NCI-H1048 (cell line): ENCODE results near the gene PKDCC.
"Not testable (repeated sequence)": the region's sequence is repeated elsewhere in the genome, so short reads cannot be mapped to it uniquely, and the experiment has no call there.

Experiments used
- DNase-seq: peaks from one replicate; lab custom pipeline; 2025; lab: John Stamatoyannopoulos, UW

PKDCC gene

DNA sequence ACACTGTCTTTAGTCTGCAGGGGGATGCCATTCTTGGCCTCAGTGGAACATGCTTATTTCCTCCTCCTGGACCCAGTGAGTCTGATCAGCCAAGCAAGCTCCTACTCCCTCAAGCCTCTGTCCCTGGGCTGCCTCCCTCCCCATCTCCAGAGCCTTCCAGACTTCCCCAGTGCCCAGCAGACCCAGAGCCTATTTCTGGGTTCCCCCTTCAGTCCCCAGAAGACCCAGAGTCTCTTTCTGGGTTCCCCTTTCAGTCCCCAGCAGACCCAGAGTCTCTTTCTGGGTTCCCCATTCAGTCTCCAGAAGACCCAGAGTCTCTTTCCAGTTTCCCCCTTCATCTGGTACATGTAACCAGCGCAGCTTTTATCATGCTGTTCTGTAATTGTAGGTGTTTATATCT lies 17.0 kb upstream of the PKDCC start:
- DNase-seq: no peak

GRCh38 chr2:42031281-42032223 lies 16.3 kb upstream of the PKDCC start:
- no peak for DNase-seq

GRCh38 chr2:42032224-42032620 lies 15.6 kb upstream of the PKDCC start:
- DNase-seq: no peak

GRCh38 chr2:42032745-42033144 lies 15.1 kb upstream of the PKDCC start:
- DNase-seq: no peak

DNA sequence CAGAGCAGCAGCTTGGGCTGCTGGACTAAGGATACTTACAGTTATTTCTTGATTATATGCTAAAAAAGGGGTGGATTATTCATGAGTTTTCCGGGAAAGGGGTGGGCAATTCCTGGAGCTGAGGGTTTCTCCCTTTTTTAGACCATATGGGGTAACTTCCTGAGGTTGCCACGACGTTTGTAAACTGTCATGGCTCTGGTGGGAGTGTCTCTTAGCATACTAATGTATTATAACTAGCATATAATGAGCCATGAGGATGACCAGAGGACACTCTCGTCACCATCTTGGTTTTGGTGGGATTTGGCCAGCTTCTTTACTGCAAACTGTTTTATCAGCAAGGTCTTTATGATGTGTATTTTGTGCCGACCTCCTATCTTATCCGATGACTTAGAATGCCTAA lies 13.7 kb upstream of the PKDCC start:
- not testable (repeated sequence) for DNase-seq

DNA sequence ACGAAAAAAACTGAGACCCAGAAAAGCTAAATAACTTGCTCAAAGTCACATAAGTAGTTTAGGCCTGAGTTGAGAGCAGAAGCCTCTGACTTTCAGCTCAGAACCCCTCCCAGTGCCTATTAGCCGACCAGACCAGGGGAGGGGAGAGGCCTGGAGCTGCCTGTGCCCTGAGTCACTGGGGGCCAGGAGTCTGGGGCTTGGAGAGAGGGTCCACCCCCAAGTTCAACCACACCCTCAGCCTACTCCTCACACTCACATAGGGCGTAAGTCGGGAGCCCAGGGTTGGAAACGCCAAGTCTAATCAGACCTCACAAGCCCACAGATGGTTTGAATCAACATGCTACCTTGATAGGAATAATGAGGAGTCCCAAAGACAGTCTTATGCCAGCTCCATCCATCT lies 12.6 kb upstream of the PKDCC start:
- DNase-seq: no peak

DNA sequence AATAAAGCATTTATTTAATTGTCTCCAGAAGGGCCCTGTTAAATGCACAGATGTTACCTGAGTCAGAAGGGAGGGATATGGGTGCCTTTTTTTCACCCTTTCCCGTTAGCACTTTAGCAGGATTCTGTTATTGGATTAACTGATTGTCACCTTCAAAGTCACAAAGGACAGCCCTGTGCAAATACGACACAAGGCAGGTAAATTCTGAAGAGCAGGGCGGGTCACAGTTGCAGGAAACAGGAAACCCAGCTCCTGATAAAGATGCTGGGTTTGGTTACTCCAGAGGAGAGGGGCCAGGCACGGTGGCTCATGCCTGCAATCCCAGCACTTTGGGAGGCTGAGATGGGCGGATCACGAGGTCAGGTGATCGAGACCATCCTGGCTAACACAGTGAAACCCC lies 11.4 kb upstream of the PKDCC start:
- no peak for DNase-seq

DNA sequence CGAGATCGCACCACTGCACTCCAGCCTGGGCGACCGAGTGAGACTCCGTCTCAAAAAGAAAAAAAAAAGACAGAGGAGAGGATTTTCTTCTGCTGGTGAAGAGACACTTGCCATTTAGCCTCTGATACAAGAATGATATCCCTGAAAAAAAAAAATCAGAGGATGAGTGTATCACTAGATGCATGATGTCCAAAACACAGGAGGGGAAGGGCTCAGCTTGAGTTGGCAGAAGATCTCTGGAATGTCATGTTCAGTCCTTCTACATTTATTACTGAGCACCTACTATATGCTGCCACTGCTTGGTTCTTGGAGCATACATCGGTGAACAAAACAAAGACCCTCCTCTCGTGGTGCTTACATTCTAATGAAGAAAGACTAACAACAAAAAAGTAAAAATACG lies 10.9 kb upstream of the PKDCC start:
- DNase-seq: no peak

DNA sequence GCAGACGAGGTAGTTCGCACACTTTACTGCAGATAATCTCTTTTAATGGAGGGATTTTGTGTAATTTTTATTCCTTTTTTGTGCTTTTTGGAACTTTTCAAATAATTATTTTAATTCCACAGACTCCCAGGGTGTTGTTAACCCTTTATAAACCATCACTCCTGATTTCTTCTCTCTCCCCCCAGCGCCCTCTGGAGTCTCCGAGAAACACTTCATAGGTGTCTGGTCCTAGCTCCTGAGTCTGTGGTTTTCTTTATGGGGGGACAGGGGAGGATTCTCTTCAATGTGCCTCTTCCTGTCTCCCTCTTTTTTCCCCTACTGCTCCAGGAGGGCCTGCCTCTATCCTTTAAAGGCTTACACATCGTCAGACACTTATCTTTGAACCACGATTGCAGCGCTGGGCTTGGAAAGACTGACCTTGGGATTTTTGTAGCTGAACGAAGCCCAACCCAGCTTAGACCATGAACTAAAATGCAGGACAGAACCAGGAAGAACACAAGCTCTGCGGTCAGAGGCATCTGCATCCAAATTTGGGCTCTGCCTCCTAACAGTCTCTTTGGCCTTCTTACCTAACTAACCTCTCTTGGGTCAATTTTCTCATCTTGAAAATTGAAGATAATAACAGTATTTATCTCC lies 7.1 kb upstream of the PKDCC start:
- no peak for DNase-seq

DNA sequence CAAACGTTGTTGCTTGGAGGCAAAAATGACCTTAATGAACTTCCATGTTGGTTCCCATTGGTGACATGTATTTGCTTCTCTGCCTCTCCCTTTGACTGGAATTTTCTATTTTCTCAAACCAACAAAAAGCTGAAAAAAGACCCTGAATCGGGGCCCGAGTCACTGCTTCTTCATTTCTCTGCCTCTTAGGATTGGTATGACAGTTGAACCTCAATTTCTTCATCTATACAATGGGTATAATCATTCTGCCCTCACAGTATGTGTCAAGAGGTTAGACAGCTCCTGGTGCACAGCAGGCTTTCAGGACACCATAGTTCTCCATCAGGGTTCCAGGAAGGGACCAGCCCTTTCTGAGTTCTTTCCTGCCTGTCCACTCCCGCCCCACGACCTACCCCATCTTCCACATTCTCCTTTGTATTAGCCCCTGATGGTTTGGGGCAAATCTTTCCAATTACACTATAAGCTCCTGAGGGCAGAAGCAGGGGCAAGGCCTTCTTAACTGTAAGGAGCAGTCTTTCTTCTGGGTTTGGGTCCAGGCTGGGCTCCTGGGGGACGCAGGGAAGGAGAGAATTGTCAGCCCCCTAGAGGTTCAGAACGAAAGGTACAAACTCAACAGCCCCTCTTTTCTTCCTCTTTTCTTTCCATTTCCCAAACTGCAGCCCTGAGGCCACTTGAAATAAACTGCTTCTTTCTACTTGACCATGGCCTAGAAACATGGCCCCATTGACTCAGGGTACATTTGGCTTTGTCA lies 6.3 kb upstream of the PKDCC start:
- no peak for DNase-seq

GRCh38 chr2:42042631-42043355 lies 5.0 kb upstream of the PKDCC start:
- no peak for DNase-seq

- no peak for DNase-seq
Observed at GRCh38 chr2:42043789-42044394, 3.9 kb upstream of the PKDCC start.

DNA sequence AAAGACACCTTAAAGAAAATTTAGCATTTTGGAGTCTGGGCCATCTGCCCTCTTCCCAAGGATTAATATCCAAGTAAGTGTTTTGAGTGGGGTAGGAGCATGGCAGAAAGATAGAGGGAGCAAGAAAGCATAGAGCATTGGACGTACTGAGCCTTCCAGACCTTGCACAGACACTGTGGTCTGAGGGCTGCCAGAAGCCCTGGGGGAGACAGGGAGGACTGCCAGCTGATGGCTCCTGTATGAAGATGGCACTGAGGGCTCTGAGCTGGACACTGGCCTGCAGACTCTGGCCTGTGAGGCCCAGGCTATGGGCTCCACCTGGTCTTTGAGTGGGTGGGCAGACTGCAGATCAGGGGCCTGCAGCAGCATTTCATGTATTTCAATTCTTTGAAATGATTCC lies 2.9 kb upstream of the PKDCC start:
- DNase-seq: no peak

- DNase-seq: no peak
Observed at GRCh38 chr2:42045352-42045751, 2.5 kb upstream of the PKDCC start.

DNA sequence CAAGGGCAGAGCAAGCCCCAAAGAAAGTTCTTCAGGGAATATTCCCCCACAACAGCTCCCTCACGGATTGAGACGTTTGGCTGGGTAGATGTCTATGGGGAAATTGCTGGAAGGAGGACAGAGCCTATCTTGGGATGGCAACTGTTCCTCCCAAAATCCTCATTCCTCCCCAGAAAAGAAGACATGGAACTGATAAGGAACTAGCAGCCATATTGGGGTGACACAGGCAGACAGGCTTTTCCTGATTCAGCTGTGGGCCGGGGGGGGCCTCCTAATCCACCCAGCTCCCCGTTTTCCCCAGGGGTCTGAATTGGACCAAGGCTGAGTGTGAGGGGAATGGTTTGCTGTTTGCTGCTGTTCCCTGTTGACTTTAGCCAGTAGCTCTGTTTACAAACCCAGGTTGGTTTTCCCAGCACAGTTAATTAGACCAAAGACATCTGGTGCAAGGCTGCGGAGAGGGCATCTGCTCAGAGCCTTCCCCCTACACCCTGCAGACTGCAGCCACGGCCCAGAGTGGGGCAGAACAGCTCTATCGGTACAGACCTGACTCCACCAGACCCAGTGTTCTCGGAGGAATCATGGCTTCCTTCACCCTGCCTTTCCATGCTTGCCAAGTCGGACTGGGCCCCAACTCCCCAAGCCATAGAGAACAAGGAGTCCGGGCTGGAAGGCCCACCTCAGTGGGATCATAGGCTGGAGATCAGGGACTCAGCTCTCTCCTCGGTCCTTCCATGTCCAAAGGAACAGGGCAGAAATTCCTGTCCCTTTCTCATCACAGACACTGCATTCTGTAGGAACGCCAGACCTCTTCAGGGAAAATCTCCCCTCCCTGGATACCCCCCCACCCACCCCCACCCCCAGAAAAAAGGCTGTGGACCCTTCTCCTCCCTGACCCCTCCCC lies 1.7 kb upstream of the PKDCC start:
- DNase-seq: no peak

- no peak for DNase-seq
Observed at GRCh38 chr2:42046819-42047487, 868 bp upstream of the PKDCC start.

DNA sequence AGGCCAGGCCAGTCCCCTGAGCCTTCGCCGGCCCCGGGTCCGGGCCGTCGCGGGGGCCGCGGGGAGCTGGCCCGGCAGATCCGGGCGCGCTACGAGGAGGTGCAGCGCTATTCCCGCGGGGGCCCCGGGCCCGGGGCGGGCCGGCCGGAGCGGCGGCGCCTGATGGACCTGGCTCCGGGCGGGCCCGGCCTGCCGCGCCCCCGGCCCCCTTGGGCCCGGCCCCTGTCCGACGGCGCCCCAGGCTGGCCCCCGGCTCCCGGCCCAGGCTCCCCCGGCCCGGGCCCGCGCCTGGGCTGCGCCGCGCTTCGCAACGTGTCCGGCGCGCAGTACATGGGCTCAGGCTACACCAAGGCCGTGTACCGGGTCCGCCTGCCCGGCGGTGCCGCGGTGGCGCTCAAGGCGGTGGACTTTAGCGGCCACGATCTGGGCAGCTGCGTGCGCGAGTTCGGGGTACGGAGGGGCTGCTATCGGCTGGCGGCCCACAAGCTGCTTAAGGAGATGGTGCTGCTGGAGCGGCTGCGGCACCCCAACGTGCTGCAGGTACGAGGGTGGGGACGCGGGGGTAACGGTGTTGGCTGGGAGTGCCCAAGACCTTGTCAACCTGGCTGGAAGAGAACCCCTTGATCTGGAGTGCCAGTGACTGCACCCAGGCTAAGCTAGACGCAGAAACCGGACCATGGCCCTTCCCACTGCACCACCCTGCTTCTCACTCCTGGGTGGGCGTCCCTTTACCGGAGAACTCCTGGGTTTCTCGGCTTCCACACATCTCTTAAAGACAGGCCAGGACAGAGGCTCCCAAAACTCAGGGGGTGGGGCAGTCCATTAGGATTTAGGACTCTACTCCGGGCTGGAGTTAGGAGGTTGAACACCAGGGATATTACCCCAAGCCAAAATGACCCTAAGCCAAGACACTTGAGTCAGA lies 739 bp downstream of the PKDCC start:
- no peak for DNase-seq

DNA sequence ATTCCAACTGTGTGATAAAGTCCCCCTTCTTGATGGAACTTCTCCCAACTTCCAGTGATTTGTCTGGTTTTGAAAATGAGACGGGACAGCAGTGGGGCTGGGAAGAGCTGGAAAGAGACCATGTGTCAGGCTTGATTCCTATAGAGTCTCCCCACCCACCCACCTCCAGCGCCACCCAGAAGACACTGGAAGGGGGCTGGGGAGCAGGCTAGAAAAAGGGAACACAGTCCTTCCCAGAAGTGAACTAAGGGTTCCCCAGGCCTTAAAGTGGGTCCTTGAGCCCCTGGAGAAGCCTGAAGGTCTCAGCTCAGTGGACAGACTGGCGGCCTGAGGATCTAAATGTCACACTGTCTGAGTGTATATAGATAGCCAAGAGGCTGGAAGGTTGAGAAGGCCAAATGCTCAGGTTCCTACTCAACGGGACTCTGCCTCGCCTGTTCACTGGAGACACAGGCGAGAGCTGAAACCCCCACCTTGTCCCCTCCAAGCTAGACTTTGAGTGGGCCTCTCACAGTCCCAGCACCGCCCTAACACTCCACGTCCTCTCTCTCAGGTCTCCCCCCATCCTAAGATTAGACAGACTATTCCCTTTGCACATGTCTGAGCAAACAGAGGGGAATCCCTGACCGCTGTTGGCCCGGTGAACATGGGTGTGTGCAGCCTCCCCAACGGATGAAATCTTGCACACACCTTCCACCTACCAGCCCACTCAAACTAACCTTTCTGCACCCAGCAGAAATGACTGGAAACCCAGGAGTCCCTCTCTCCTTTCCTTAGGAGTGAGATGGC lies 1.6 kb downstream of the PKDCC start:
- no peak for DNase-seq
